ENCODE data around the gene ABHD6.
"Not testable (repeated sequence)": the region's sequence is repeated elsewhere in the genome, so short reads cannot be mapped to it uniquely, and the experiment has no call there.

The ABHD6 gene

GRCh38 chr3:58271901-58272501 is 34.4 kb downstream of the ABHD6 start:
- DNase-seq (ENCODE audit: low read depth in 1 of 2, low spot score in 1 of 2) = no peak

GRCh38 chr3:58272891-58273290 is 35.3 kb downstream of the ABHD6 start:
- DNase-seq (ENCODE audit: low read depth in 1 of 2, low spot score in 1 of 2) = no peak

GRCh38 chr3:58273362-58273761 is 35.8 kb downstream of the ABHD6 start:
- not testable (repeated sequence) for DNase-seq (ENCODE audit: low read depth in 1 of 2, low spot score in 1 of 2)

GRCh38 chr3:58274027-58274614 is 36.5 kb downstream of the ABHD6 start:
- no peak for DNase-seq (ENCODE audit: low read depth in 1 of 2, low spot score in 1 of 2)

- DNase-seq (ENCODE audit: low read depth in 1 of 2, low spot score in 1 of 2) = no peak
Measured at GRCh38 chr3:58281069-58281468, 43.5 kb downstream of the ABHD6 start.

GRCh38 chr3:58285334-58285733 is 47.7 kb downstream of the ABHD6 start:
- no peak for DNase-seq (ENCODE audit: low read depth in 1 of 2, low spot score in 1 of 2)

- no peak for DNase-seq (ENCODE audit: low read depth in 1 of 2, low spot score in 1 of 2)
Measured at GRCh38 chr3:58287354-58287753, 49.8 kb downstream of the ABHD6 start.

- no peak for DNase-seq (ENCODE audit: low read depth in 1 of 2, low spot score in 1 of 2)
Measured at GRCh38 chr3:58288011-58288728, 50.6 kb downstream of the ABHD6 start.

GRCh38 chr3:58288964-58289613 is 51.5 kb downstream of the ABHD6 start:
- not testable (repeated sequence) for DNase-seq (ENCODE audit: low read depth in 1 of 2, low spot score in 1 of 2)

- not testable (repeated sequence) for DNase-seq (ENCODE audit: low read depth in 1 of 2, low spot score in 1 of 2)
Measured at GRCh38 chr3:58290446-58290845, 52.9 kb downstream of the ABHD6 start.

GRCh38 chr3:58291671-58292338 is 54.2 kb downstream of the ABHD6 start:
- DNase-seq (ENCODE audit: low read depth in 1 of 2, low spot score in 1 of 2) = no peak

- DNase-seq (ENCODE audit: low read depth in 1 of 2, low spot score in 1 of 2) = no peak
Measured at GRCh38 chr3:58292866-58293265, 55.3 kb downstream of the ABHD6 start.

GRCh38 chr3:58293516-58293915 is 55.9 kb downstream of the ABHD6 start:
- no peak for DNase-seq (ENCODE audit: low read depth in 1 of 2, low spot score in 1 of 2)

GRCh38 chr3:58296269-58296668 is 58.7 kb downstream of the ABHD6 start:
- DNase-seq (ENCODE audit: low read depth in 1 of 2, low spot score in 1 of 2) = no peak

- DNase-seq (ENCODE audit: low read depth in 1 of 2, low spot score in 1 of 2) = no peak
Measured at GRCh38 chr3:58296843-58297242, 59.3 kb downstream of the ABHD6 start.

GRCh38 chr3:58298190-58298589 is 60.6 kb downstream of the ABHD6 start:
- no peak for DNase-seq (ENCODE audit: low read depth in 1 of 2, low spot score in 1 of 2)

- DNase-seq (ENCODE audit: low read depth in 1 of 2, low spot score in 1 of 2) = no peak
Measured at GRCh38 chr3:58299075-58299474, 61.5 kb downstream of the ABHD6 start.

GRCh38 chr3:58299839-58300516 is 62.4 kb downstream of the ABHD6 start:
- no peak for DNase-seq (ENCODE audit: low read depth in 1 of 2, low spot score in 1 of 2)

GRCh38 chr3:58305882-58306711 is 68.5 kb downstream of the ABHD6 start, which contains the start of the genes HTD2 and RPP14:
Gene HTD2, plus strand, starts transcription at chr3:58306520. Its CDS starts 11,094 bp downstream, at chr3:58317614.
Gene RPP14, plus strand, starts transcription at chr3:58306245. Its CDS starts 4,085 bp downstream, at chr3:58310330.
- DNase-seq (ENCODE audit: low read depth in 1 of 2, low spot score in 1 of 2) = peak; percentile 96 to 99
